ENCODE data around the gene PDK3. TPM values are rescaled to one million over a fixed set of nuclear protein-coding genes. Genes with fewer than 3 reads are reported as not detected.

The PDK3 gene
- total RNA-seq, 4 donors from 2014 or later: 39.7 to 83.0 (median 60.2) TPM

DNA sequence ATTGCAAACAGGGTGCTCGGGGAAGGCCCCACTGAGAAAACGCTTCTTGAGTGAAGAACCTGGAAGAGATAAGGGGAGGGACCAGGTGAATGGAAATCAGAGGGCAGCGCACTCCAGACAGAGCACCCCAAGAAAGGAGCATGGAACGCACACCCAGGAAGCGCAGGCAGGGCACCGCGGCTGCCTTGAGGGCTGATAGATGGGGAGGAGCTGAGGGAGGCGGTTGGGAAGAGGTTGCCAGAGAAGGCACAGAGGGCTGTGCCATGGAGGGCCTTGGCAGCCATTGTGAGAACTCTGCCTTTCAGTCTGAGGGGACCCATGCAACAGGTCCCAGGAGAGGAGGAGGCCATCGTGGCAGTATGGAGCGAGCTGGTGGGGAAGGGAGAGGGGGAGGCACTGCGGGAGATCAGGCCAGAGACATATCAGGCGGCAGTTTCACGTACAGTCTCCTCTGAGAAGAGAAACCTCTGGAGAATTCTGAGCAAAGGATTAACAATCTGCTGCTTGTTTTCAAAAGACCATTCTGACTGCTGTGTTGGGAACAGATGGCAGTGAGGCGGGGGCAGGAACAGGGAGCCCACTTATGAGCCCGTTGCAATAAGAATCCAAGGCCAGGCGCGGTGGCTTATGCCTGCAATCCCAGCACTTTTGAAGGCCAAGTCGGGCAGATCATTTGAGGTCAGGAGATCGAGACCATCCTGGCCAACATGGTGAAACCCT is 98.4 kb downstream of the PDK3 start:
- DNase-seq (ENCODE audit: low spot score in 2 of 2): no peak
- H3K36me3 ChIP-seq: no peaks in the 10 kb centered on the region
- H3K9me3 ChIP-seq: no peaks in the 10 kb centered on the region
- 75% methylated on average over 19 of the region's 19 CpGs for WGBS
- H3K27ac ChIP-seq: no peak overlapping the region
- TF ChIP-seq EP300 (IDR thresholded peaks at IDR 0.05) (no peak), POLR2AphosphoS5 (IDR thresholded peaks at IDR 0.05) (no peak), POLR2A (IDR thresholded peaks at IDR 0.05) (no peak)
- TF ChIP-seq, protein P1, sequence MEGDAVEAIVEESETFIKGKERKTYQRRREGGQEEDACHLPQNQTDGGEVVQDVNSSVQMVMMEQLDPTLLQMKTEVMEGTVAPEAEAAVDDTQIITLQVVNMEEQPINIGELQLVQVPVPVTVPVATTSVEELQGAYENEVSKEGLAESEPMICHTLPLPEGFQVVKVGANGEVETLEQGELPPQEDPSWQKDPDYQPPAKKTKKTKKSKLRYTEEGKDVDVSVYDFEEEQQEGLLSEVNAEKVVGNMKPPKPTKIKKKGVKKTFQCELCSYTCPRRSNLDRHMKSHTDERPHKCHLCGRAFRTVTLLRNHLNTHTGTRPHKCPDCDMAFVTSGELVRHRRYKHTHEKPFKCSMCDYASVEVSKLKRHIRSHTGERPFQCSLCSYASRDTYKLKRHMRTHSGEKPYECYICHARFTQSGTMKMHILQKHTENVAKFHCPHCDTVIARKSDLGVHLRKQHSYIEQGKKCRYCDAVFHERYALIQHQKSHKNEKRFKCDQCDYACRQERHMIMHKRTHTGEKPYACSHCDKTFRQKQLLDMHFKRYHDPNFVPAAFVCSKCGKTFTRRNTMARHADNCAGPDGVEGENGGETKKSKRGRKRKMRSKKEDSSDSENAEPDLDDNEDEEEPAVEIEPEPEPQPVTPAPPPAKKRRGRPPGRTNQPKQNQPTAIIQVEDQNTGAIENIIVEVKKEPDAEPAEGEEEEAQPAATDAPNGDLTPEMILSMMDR (IDR thresholded peaks at IDR 0.05): no peak
- H3K4me1 ChIP-seq: no peaks in the 10 kb centered on the region
- no peaks in the 10 kb centered on the region for H3K27me3 ChIP-seq
- H3K4me3 ChIP-seq: no peak overlapping the region

DNA sequence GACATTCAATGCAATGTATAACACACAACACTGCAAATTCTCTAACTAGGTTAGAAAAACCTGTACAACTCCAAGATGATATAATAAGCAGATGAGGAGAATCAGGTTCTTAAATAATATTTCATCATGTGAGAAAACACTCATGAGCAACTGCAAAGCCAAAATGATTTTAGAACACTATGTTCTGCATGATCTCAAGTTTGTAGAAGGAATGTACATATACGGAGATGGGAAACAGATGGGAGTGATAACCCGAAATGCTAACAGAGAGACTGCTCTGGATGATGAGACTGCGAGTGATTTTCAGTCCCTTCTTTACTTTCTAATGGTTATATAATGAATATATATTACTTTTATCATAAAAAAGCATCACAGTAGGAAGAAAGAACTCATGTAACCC is 101.2 kb downstream of the PDK3 start:
- TF ChIP-seq POLR2AphosphoS5 (IDR thresholded peaks at IDR 0.05) (no peak), EP300 (IDR thresholded peaks at IDR 0.05) (peak; percentile 42), POLR2A (IDR thresholded peaks at IDR 0.05) (no peak)
- TF ChIP-seq, protein P1 (IDR thresholded peaks at IDR 0.05): no peak
- no peak for DNase-seq (ENCODE audit: low spot score in 2 of 2)
- H3K27me3 ChIP-seq: no peaks in the 10 kb centered on the region
- no peaks in the 10 kb centered on the region for H3K4me1 ChIP-seq
- WGBS: 63% methylated on average over 3 of the region's 3 CpGs
- H3K36me3 ChIP-seq: no peaks in the 10 kb centered on the region
- H3K27ac ChIP-seq: no peak overlapping the region
- no peak overlapping the region for H3K4me3 ChIP-seq
- H3K9me3 ChIP-seq: no peaks in the 10 kb centered on the region

DNA sequence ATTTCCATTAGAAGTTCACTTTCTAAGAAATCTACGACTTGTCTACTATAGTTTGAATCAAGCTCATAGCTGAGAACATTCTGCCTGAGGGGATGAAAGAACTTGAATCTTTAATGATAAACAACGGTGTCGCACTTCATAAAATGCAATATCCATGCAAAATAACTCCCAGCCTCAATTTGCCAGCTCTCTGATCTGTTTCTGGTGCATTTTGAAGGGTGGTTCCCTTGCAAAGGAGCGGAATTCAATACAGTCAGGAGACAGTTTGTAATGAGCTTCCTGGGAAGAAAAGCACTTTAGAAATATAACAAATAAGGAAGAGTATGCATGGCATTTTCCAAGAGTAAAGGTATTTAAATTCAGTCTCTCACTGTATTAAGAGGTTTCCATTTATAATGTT is 102.1 kb downstream of the PDK3 start:
- WGBS: 65% methylated on average over 4 of the region's 4 CpGs
- DNase-seq (ENCODE audit: low spot score in 2 of 2): no peak

DNA sequence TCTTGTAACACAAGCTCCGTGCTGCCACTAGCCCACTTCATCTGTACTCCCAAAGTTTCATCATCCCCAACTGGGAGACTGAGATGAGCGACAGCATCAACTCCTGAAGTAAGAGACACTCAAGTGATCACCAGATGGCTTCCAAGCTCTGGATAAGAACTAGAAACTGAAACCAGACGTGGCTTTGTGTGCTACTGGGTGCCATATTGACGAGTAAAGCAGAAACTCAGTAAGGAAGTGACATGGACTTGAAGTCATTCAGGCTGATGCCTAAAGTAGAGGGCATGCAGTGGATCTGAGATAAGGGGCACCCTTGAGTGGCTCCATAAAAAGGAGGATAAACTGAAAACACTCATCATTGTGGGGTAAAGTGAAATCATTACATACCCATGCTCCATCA is 109.7 kb downstream of the PDK3 start:
- H3K4me3 ChIP-seq: no peak overlapping the region
- no peak overlapping the region for H3K27ac ChIP-seq
- 58% methylated on average over 4 of the region's 4 CpGs for WGBS
- no peaks in the 10 kb centered on the region for H3K27me3 ChIP-seq
- no peaks in the 10 kb centered on the region for H3K36me3 ChIP-seq
- no peaks in the 10 kb centered on the region for H3K9me3 ChIP-seq
- DNase-seq (ENCODE audit: low spot score in 2 of 2): no peak
- H3K4me1 ChIP-seq: no peaks in the 10 kb centered on the region
- no peak for TF ChIP-seq EP300 (IDR thresholded peaks at IDR 0.05)
- TF ChIP-seq POLR2AphosphoS5 (IDR thresholded peaks at IDR 0.05): no peak
- TF ChIP-seq, protein P1 (IDR thresholded peaks at IDR 0.05): no peak
- no peak for TF ChIP-seq POLR2A (IDR thresholded peaks at IDR 0.05)

More for the DNA sequence above, 102.1 kb downstream of the PDK3 start:
- H3K4me1 ChIP-seq: no peaks in the 10 kb centered on the region
- H3K36me3 ChIP-seq: no peaks in the 10 kb centered on the region
- H3K9me3 ChIP-seq: no peaks in the 10 kb centered on the region
- TF ChIP-seq, protein P1 (IDR thresholded peaks at IDR 0.05): no peak
- TF ChIP-seq EP300 (IDR thresholded peaks at IDR 0.05) (no peak), POLR2AphosphoS5 (IDR thresholded peaks at IDR 0.05) (no peak), POLR2A (IDR thresholded peaks at IDR 0.05) (no peak)
- no peaks in the 10 kb centered on the region for H3K27me3 ChIP-seq
- H3K4me3 ChIP-seq: no peak overlapping the region
- H3K27ac ChIP-seq: no peak overlapping the region

DNA sequence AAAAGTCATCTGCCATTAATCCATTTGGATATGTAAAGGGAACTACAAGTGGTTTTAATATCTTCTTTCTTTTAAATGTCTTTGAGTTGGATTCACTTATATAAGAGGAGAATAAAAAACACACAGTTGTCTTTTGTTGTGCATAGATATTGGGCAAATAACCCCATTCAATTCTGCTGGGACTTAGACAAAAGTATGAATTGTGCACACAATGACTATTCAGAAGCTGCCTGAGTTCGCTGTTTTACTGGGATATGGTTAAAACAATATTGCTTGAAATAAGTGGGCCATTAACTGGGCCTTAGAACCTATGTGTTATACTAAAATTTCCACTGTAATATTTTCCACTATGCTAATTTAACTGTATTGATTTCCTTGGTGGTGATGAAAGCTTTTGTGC is 110.4 kb downstream of the PDK3 start:
- Histone ChIP-seq H3K9me3 (no peaks in the 10 kb centered on the region), H3K36me3 (no peaks in the 10 kb centered on the region), H3K27me3 (no peaks in the 10 kb centered on the region), H3K27ac (no peak overlapping the region), H3K4me3 (no peak overlapping the region), H3K4me1 (no peaks in the 10 kb centered on the region)
- no peak for DNase-seq (ENCODE audit: low spot score in 2 of 2)
- WGBS: 72% methylated on average over 1 of the region's 1 CpG
- TF ChIP-seq, protein P1 (IDR thresholded peaks at IDR 0.05): no peak
- TF ChIP-seq EP300 (IDR thresholded peaks at IDR 0.05) (no peak), POLR2AphosphoS5 (IDR thresholded peaks at IDR 0.05) (no peak), POLR2A (IDR thresholded peaks at IDR 0.05) (no peak)

Data from suprapubic skin (tissue), 4 donors.